ENCODE results near the gene TCF7L1.

TCF7L1 gene

DNA sequence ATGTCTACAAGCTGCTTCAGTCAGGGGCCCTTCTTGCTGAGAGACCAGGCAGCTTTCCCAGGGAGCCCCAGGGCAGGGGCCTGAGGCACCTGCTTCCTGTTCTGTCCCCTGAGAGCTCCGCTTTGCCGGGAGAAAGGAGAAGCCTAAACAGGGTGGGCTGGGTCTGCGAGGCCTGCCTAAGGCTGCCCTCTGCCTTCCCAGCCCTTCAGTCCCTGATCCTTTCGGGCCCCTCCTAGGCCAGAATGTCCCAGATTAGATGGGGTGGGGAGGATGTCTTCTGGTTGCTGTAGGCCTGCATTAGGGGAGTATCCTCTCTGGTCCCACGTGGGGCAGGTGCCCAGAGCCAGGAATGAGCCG lies 122.2 kb downstream of the TCF7L1 start:
- DNase-seq (ENCODE audit: low read depth) = peak; percentile 61
- H3K4me3 ChIP-seq (ENCODE audit: low read depth, low read length) = no peak overlapping the region
- TF ChIP-seq MAX (IDR thresholded peaks at IDR 0.05; ENCODE audit: low read depth, low read length) (no peak), MYC (IDR thresholded peaks at IDR 0.05; ENCODE audit: low read depth, low read length) (no peak), POLR2A (IDR thresholded peaks at IDR 0.05; ENCODE audit: extremely low read depth, insufficient read length) (no peak), CTCF (IDR thresholded peaks at IDR 0.05; ENCODE audit: low read depth, low read length) (no peak)

DNA sequence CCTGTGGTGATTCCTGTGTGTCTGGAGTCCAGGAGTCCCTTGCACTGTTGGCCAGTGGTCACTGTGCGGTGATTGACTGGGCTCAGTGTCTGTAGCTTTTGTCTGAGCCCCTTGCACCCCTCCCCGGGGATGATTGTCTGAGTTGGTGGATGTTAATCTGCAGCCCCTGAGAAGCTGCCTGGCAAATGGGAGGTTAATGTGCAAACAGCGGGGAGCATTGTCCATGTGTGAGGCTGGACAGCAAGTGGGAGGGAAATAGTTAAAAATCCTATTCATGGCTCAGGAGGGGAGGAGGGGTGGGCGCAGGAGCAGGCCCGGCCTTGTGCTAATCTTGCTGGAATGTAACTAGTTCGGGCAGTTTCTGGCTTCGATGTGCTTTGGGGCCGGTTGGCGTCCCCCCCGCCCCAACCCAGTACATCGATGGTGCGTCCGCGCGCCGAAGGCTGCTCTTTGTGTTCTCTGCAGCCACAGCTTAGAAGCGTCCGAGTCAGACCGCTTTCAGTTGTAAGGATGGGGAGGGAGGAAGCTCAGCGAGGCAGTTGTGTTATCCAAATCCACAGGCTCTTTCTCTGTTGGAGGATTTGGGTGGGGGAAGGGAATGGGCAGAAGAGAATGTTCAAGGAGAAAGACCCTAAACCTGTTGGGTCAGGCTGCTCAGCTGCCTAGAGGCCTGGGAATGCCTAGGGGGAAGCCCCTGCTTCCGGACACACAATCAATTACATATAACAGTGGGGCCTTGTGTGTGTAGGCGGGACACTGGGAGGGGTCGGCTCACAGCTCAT lies 122.8 kb downstream of the TCF7L1 start:
- TF ChIP-seq MAX (IDR thresholded peaks at IDR 0.05; ENCODE audit: low read depth, low read length) (no peak), CTCF (IDR thresholded peaks at IDR 0.05; ENCODE audit: low read depth, low read length) (no peak), MYC (IDR thresholded peaks at IDR 0.05; ENCODE audit: low read depth, low read length) (no peak), POLR2A (IDR thresholded peaks at IDR 0.05; ENCODE audit: extremely low read depth, insufficient read length) (no peak)
- DNase-seq (ENCODE audit: low read depth) = no peak
- H3K4me3 ChIP-seq (ENCODE audit: low read depth, low read length) = no peak overlapping the region

GRCh38 chr2:85257359-85257969 lies 124.3 kb downstream of the TCF7L1 start:
- no peak for DNase-seq (ENCODE audit: low read depth)
- no peak for TF ChIP-seq MYC (IDR thresholded peaks at IDR 0.05; ENCODE audit: low read depth, low read length)
- TF ChIP-seq POLR2A (IDR thresholded peaks at IDR 0.05; ENCODE audit: extremely low read depth, insufficient read length) = no peak
- H3K4me3 ChIP-seq (ENCODE audit: low read depth, low read length) = no peak overlapping the region

DNA sequence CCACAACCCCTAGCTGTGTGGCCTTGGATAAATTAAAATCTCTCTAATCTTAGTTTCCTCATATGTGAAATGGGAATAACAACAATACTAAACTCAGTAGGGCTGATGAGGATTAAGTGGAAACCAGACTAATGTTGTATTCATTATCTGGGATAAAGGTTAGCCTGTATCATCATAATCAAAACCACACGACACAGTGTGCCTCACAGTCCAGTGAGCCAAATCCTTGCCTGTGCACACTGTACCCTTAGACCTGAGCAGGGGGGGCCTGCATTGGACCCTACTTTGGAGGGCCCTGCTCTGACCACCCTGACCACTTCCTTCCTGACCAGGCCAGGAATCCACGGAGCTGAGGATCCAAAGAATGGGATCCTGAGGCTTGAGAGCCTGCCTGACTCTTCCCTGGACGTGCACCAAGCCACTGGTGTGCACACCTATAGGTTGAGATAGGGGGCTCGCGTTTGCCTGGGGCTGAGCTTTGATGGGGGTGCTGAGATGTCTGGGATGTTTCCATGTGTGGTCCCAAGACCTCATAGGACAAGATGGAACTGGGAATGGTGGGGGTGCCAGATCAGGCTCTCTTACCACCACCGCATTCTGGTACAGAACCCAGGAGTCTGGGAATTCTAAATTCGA lies 124.9 kb downstream of the TCF7L1 start:
- no peak overlapping the region for H3K4me3 ChIP-seq (ENCODE audit: low read depth, low read length)
- TF ChIP-seq CTCF (IDR thresholded peaks at IDR 0.05; ENCODE audit: low read depth, low read length) (no peak), POLR2A (IDR thresholded peaks at IDR 0.05; ENCODE audit: extremely low read depth, insufficient read length) (no peak), MYC (IDR thresholded peaks at IDR 0.05; ENCODE audit: low read depth, low read length) (no peak), MAX (IDR thresholded peaks at IDR 0.05; ENCODE audit: low read depth, low read length) (no peak)
- DNase-seq (ENCODE audit: low read depth) = no peak

DNA sequence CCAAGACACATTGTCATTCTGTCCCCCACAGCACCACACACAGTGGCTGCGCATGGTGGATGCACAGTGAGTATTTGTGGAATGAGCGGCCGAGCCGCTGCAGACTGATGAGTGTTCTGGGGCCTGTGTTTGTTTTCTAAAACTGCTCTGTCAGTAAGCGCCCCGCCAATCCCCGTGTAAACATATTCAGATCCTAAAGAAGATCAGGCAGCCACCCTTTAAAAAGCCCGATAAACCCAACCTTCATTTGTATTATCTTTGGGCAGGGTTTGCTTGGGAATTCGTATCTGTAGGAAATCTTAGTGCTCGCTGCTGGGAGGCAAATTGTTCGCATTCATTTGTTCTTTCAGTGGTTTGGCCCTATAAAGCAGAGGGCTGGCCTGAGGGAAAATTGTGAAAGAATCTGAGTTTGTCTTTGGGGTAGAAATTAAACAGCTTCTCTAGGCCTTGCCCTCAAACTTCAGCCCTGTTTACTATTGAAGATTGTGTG lies 126.0 kb downstream of the TCF7L1 start:
- no peak for DNase-seq (ENCODE audit: low read depth)
- no peak for TF ChIP-seq POLR2A (IDR thresholded peaks at IDR 0.05; ENCODE audit: extremely low read depth, insufficient read length)
- no peak overlapping the region for H3K4me3 ChIP-seq (ENCODE audit: low read depth, low read length)

- no peak for DNase-seq (ENCODE audit: low read depth)
- TF ChIP-seq CTCF (IDR thresholded peaks at IDR 0.05; ENCODE audit: low read depth, low read length) (no peak), MAX (IDR thresholded peaks at IDR 0.05; ENCODE audit: low read depth, low read length) (no peak), MYC (IDR thresholded peaks at IDR 0.05; ENCODE audit: low read depth, low read length) (no peak), POLR2A (IDR thresholded peaks at IDR 0.05; ENCODE audit: extremely low read depth, insufficient read length) (no peak)
- H3K4me3 ChIP-seq (ENCODE audit: low read depth, low read length) = no peak overlapping the region
Measured at GRCh38 chr2:85259879-85260278, 126.7 kb downstream of the TCF7L1 start.

All from NB4 (cell line).